WTC11 (cell line): ENCODE results near the gene UVRAG. TPM values are rescaled to one million over a fixed set of nuclear protein-coding genes. Genes with fewer than 3 reads are reported as not detected.

Experiments
- ATAC-seq: fragments of 200-7000 bp; cut with Tn5 transposase; 2 replicates; pipeline ENCODE4 v1.10.0; 2021; ENCODE audit warnings: mild to moderate bottlenecking, moderate library complexity
- CTCF ChIA-PET: fragments of 300-600 bp; sonication (Branson Sonifier 250); formaldehyde crosslinking; loops from one replicate; lab custom pipeline; 2021; ENCODE audit warnings: antibody characterized with exemption; lab: Charles Lee
- POLR2A ChIA-PET: fragments of 350-600 bp; sonication (Branson Sonifier 250); formaldehyde crosslinking; loops from one replicate; lab custom pipeline; 2021; ENCODE audit warnings: antibody characterized with exemption; lab: Charles Lee
- DNase-seq: peaks from one replicate; pipeline ENCODE4 v3.0.0; 2021; ENCODE audit warnings: low spot score
- H3K27ac Mint-ChIP-seq: 2 replicates; pipeline ENCODE4 v1.8.0; 2021; ENCODE audit warnings: mixed read lengths
- H3K27me3 Mint-ChIP-seq: 2 replicates; pipeline ENCODE4 v1.8.0; 2021; ENCODE audit warnings: low read depth, mild to moderate bottlenecking, moderate library complexity, mixed read lengths
- H3K36me3 Mint-ChIP-seq: 2 replicates; pipeline ENCODE4 v1.8.0; 2021; ENCODE audit warnings: mixed read lengths
- H3K4me1 Mint-ChIP-seq: 2 replicates; pipeline ENCODE4 v1.8.0; 2022; ENCODE audit warnings: mixed read lengths
- H3K4me3 Mint-ChIP-seq: 2 replicates; pipeline ENCODE4 v1.8.0; 2021; ENCODE audit warnings: mild to moderate bottlenecking, moderate library complexity, mixed read lengths
- H3K9me3 Mint-ChIP-seq: 2 replicates; pipeline ENCODE4 v1.8.0; 2021; ENCODE audit warnings: mixed read lengths
- ARID4B ChIP-seq: sonication (generic); formaldehyde crosslinking; IDR thresholded peaks from 2 replicates; pipeline ENCODE4 v1.8.0; 2023; ENCODE audit warnings: missing genetic modification reagents, mild to moderate bottlenecking, borderline replicate concordance
- ATF3 ChIP-seq: sonication (generic); formaldehyde crosslinking; conservative IDR thresholded peaks from 2 replicates; pipeline ENCODE4 v1.8.1; 2022; ENCODE audit warnings: mild to moderate bottlenecking, missing genetic modification reagents
- JAZF1 ChIP-seq: fragments of 250-450 bp; sonication (Bioruptor Pico); IDR thresholded peaks from 2 replicates; pipeline ENCODE4 v1.9.0; 2021; ENCODE audit warnings: moderate library complexity, mild to moderate bottlenecking, inconsistent platforms
- MAX ChIP-seq: sonication (generic); formaldehyde crosslinking; IDR thresholded peaks from 2 replicates; pipeline ENCODE4 v1.8.0; 2022; ENCODE audit warnings: mild to moderate bottlenecking, missing genetic modification reagents
- MXD4 ChIP-seq: fragments of 250-450 bp; sonication (Bioruptor Pico); IDR thresholded peaks from 2 replicates; pipeline ENCODE4 v1.8.0; 2021; ENCODE audit warnings: mild to moderate bottlenecking, moderate library complexity, borderline replicate concordance
- PRDM15 ChIP-seq: sonication (generic); formaldehyde crosslinking; IDR thresholded peaks from 2 replicates; pipeline ENCODE4 v1.8.0; 2022; ENCODE audit warnings: missing genetic modification reagents
- ZNF263 ChIP-seq: sonication (generic); formaldehyde crosslinking; IDR thresholded peaks from 2 replicates; pipeline ENCODE4 v1.8.1; 2022; ENCODE audit warnings: low read depth, mild to moderate bottlenecking, moderate library complexity, missing genetic modification reagents
- ZNF416 ChIP-seq: fragments of 250-450 bp; sonication (Bioruptor Pico); IDR thresholded peaks from 2 replicates; pipeline ENCODE4 v1.9.0; 2021; ENCODE audit warnings: mild to moderate bottlenecking, inconsistent platforms
- total RNA-seq: library from RNA; stranded (reverse); gene quantifications from 3 replicates; pipeline ENCODE4 v1.2.3, GENCODE V29; 2021
- TF ChIP-seq, protein P1 (sequence below): fragments of 200-600 bp; IDR thresholded peaks from 2 replicates; pipeline ENCODE4 v1.8.0; 2022; ENCODE audit warnings: antibody characterized with exemption
- TF ChIP-seq, protein P2 (sequence below): sonication (generic); formaldehyde crosslinking; IDR thresholded peaks from 2 replicates; pipeline ENCODE4 v1.8.1; 2023; ENCODE audit warnings: mild to moderate bottlenecking, missing genetic modification reagents, borderline replicate concordance
- TF ChIP-seq, protein P3 (sequence below): sonication (generic); formaldehyde crosslinking; IDR thresholded peaks from 2 replicates; pipeline ENCODE4 v1.8.0; 2023; ENCODE audit warnings: mild to moderate bottlenecking, missing genetic modification reagents

UVRAG gene
- total RNA-seq, 1 experiment from 2014 or later: 14.5 TPM

DNA sequence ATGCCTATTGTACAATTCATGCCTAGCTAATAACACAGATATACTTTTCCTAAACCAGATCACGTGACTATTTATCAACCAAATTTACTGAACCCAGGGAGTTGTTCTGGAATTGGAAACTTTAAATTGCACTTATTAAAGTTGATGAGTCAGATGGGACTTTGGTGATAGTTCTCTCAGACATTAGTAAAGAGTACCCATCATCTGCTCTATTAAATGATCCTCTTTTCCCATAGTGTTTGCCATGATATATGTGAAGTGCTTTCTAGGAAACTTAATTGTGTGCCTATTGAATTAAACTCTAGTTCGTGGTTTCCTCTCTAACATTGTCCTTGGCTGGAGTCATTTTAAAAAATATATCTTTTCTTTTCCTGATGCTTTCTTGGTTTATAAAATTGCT is 99.0 kb downstream of the UVRAG start (continued):
- TF ChIP-seq, protein P1, sequence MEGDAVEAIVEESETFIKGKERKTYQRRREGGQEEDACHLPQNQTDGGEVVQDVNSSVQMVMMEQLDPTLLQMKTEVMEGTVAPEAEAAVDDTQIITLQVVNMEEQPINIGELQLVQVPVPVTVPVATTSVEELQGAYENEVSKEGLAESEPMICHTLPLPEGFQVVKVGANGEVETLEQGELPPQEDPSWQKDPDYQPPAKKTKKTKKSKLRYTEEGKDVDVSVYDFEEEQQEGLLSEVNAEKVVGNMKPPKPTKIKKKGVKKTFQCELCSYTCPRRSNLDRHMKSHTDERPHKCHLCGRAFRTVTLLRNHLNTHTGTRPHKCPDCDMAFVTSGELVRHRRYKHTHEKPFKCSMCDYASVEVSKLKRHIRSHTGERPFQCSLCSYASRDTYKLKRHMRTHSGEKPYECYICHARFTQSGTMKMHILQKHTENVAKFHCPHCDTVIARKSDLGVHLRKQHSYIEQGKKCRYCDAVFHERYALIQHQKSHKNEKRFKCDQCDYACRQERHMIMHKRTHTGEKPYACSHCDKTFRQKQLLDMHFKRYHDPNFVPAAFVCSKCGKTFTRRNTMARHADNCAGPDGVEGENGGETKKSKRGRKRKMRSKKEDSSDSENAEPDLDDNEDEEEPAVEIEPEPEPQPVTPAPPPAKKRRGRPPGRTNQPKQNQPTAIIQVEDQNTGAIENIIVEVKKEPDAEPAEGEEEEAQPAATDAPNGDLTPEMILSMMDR: no peak
- TF ChIP-seq, protein P2, sequence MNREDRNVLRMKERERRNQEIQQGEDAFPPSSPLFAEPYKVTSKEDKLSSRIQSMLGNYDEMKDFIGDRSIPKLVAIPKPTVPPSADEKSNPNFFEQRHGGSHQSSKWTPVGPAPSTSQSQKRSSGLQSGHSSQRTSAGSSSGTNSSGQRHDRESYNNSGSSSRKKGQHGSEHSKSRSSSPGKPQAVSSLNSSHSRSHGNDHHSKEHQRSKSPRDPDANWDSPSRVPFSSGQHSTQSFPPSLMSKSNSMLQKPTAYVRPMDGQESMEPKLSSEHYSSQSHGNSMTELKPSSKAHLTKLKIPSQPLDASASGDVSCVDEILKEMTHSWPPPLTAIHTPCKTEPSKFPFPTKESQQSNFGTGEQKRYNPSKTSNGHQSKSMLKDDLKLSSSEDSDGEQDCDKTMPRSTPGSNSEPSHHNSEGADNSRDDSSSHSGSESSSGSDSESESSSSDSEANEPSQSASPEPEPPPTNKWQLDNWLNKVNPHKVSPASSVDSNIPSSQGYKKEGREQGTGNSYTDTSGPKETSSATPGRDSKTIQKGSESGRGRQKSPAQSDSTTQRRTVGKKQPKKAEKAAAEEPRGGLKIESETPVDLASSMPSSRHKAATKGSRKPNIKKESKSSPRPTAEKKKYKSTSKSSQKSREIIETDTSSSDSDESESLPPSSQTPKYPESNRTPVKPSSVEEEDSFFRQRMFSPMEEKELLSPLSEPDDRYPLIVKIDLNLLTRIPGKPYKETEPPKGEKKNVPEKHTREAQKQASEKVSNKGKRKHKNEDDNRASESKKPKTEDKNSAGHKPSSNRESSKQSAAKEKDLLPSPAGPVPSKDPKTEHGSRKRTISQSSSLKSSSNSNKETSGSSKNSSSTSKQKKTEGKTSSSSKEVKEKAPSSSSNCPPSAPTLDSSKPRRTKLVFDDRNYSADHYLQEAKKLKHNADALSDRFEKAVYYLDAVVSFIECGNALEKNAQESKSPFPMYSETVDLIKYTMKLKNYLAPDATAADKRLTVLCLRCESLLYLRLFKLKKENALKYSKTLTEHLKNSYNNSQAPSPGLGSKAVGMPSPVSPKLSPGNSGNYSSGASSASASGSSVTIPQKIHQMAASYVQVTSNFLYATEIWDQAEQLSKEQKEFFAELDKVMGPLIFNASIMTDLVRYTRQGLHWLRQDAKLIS (CRISPR knock-in tag): no peak

DNA sequence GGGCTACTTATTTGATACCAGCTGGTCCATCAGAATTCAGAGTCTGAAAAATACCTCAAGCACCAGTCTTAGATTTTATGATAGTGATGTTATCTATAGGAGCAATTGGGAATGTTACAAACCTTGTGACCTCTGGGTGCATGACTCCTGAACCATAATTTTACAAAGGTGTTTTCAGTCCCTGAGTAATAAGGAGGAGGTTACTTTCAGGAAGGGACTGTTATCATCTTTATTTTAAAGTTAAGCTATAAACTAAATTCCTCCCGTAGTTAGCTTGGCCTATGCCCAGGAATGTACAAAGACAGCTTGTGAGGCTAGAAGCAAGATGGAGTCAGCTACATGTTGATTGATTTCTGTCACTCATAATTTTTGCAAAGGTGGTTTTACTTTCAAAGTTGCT is 101.9 kb downstream of the UVRAG start:
- no peak overlapping the region for H3K4me3 Mint-ChIP-seq
- no peaks in the 10 kb centered on the region for H3K9me3 Mint-ChIP-seq
- peaks cover 5% of the 10 kb centered on the region; the same call in 1 of the 2 replicates for H3K36me3 Mint-ChIP-seq
- H3K27me3 Mint-ChIP-seq: no peaks in the 10 kb centered on the region
- ChIA-PET POLR2A (no interaction called here), CTCF (interaction anchor here (0.6 to 1.4 kb wide), 2 partner anchors 196 to 235 kb away, joined by 3 read pairs; no protein-coding TSS in a partner anchor)
- no peak overlapping the region for H3K27ac Mint-ChIP-seq
- H3K4me1 Mint-ChIP-seq: no peaks in the 10 kb centered on the region
- no peak for ATAC-seq
- no peak for DNase-seq
- TF ChIP-seq, protein P3, sequence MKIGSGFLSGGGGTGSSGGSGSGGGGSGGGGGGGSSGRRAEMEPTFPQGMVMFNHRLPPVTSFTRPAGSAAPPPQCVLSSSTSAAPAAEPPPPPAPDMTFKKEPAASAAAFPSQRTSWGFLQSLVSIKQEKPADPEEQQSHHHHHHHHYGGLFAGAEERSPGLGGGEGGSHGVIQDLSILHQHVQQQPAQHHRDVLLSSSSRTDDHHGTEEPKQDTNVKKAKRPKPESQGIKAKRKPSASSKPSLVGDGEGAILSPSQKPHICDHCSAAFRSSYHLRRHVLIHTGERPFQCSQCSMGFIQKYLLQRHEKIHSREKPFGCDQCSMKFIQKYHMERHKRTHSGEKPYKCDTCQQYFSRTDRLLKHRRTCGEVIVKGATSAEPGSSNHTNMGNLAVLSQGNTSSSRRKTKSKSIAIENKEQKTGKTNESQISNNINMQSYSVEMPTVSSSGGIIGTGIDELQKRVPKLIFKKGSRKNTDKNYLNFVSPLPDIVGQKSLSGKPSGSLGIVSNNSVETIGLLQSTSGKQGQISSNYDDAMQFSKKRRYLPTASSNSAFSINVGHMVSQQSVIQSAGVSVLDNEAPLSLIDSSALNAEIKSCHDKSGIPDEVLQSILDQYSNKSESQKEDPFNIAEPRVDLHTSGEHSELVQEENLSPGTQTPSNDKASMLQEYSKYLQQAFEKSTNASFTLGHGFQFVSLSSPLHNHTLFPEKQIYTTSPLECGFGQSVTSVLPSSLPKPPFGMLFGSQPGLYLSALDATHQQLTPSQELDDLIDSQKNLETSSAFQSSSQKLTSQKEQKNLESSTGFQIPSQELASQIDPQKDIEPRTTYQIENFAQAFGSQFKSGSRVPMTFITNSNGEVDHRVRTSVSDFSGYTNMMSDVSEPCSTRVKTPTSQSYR (CRISPR knock-in tag): no peak
- no peak for TF ChIP-seq MXD4 (CRISPR knock-in tag)

DNA sequence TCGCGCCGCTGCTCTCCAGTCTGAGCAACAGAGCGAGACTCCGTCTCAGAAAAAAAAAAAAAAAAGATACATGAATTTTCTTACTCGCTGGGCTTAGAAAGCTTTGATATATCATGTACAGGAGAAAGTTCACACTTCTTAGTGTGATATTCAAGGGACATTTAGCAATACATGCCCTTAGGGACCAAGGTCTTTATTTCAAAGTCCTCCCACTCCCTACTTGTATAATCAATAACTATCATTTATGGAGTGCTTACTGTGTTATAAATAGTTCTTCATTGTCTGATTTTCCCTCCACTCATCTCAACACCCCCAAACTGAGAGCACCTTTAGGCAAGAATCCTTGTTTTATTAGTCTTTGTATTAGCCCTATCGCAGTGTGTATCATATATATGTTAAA is 103.3 kb downstream of the UVRAG start:
- DNase-seq (no peak), ATAC-seq (no peak)
- no peaks in the 10 kb centered on the region for H3K4me1 Mint-ChIP-seq
- ChIA-PET CTCF (no interaction called here), POLR2A (no interaction called here)
- no peak overlapping the region for H3K4me3 Mint-ChIP-seq
- no peaks in the 10 kb centered on the region for H3K27me3 Mint-ChIP-seq
- peaks cover 5% of the 10 kb centered on the region; the same call in 1 of the 2 replicates for H3K36me3 Mint-ChIP-seq
- H3K27ac Mint-ChIP-seq: no peak overlapping the region
- no peaks in the 10 kb centered on the region for H3K9me3 Mint-ChIP-seq
- TF ChIP-seq ATF3 (CRISPR knock-in tag) (no peak), ZNF263 (CRISPR knock-in tag) (no peak), ZNF416 (CRISPR knock-in tag) (no peak), MAX (CRISPR knock-in tag) (no peak), ARID4B (CRISPR knock-in tag) (no peak), JAZF1 (CRISPR knock-in tag) (no peak), PRDM15 (CRISPR knock-in tag) (no peak)
- TF ChIP-seq, protein P3 (CRISPR knock-in tag): no peak
